Smooth muscle cell (in vitro differentiated cells): ENCODE measurements around the gene ANKRD44. TPM values are rescaled to one million over a fixed set of nuclear protein-coding genes. Genes with fewer than 3 reads are reported as not detected.

Source experiments
- DNase-seq: peaks from one replicate; lab custom pipeline; 2025; ENCODE audit not compliant: unreplicated experiment; lab: John Stamatoyannopoulos, UW
- H2AFZ ChIP-seq: fragments of 200-600 bp; sonication (generic); 2 replicates; pipeline ENCODE4 v1.6.0; 2016; ENCODE audit warnings: antibody characterized with exemption, low read depth, mild to moderate bottlenecking
- H3F3A ChIP-seq: fragments of 200-600 bp; sonication (generic); 2 replicates; pipeline ENCODE4 v1.6.0; 2017; ENCODE audit warnings: antibody characterized with exemption, low read depth
- H3K27ac ChIP-seq: fragments of 200-600 bp; sonication (generic); 2 replicates; pipeline ENCODE4 v1.5.1; 2016; ENCODE audit warnings: low read depth, mild to moderate bottlenecking
- H3K27me3 ChIP-seq: fragments of 200-600 bp; sonication (generic); 2 replicates; pipeline ENCODE4 v1.6.1; 2016; ENCODE audit warnings: low read depth, mild to moderate bottlenecking
- H3K36me3 ChIP-seq: fragments of 200-600 bp; sonication (generic); 2 replicates; pipeline ENCODE4 v1.5.1; 2016; ENCODE audit warnings: low read depth
- H3K4me1 ChIP-seq: fragments of 200-600 bp; sonication (generic); 2 replicates; pipeline ENCODE4 v1.5.1; 2016; ENCODE audit warnings: low read depth
- H3K4me2 ChIP-seq: fragments of 200-600 bp; sonication (generic); 2 replicates; pipeline ENCODE4 v1.6.0; 2016; ENCODE audit warnings: mild to moderate bottlenecking
- H3K4me3 ChIP-seq: fragments of 200-600 bp; sonication (generic); 2 replicates; pipeline ENCODE4 v1.5.1; 2016; ENCODE audit warnings: mild to moderate bottlenecking
- H3K79me2 ChIP-seq: fragments of 200-600 bp; sonication (generic); 2 replicates; pipeline ENCODE4 v1.6.0; 2016; ENCODE audit warnings: low read depth, mild to moderate bottlenecking
- H3K9ac ChIP-seq: fragments of 200-600 bp; sonication (generic); 2 replicates; pipeline ENCODE4 v1.6.0; 2016; ENCODE audit warnings: low read depth
- H3K9me3 ChIP-seq: fragments of 200-600 bp; sonication (generic); replicated peaks from 2 replicates; pipeline ENCODE4 v1.5.1; 2016; ENCODE audit warnings: low read depth
- H4K20me1 ChIP-seq: fragments of 200-600 bp; sonication (generic); 2 replicates; pipeline ENCODE4 v1.6.0; 2016; ENCODE audit warnings: low read depth
- CTCF ChIP-seq: fragments of 200-600 bp; sonication (generic); IDR thresholded peaks from 2 replicates; pipeline ENCODE4 v1.5.1; 2017; ENCODE audit warnings: borderline replicate concordance, mild to moderate bottlenecking, antibody characterized with exemption; ENCODE audit not compliant: insufficient read depth, poor library complexity, severe bottlenecking
- WGBS: methylation state at CpG from one replicate; pipeline ENCODE4 v1.1.7; 2016; ENCODE audit warnings: low lambda C conversion rate; 5-methylcytosine and 5-hydroxymethylcytosine counted together
- polyA plus RNA-seq: library from polyadenylated mRNA; unstranded; fragments of >200 nt; fragmentation: Nextera tagmentation; extraction: Ambion mirVana; gene quantifications from 2 replicates; pipeline ENCODE4 v1.2.1, GENCODE V29; 2016
- total RNA-seq: library from RNA; depleted of rRNA; stranded (reverse); fragments of >200 nt; gene quantifications from 2 replicates; pipeline ENCODE4 v1.2.3, GENCODE V29; 2014

Gene ANKRD44
- total and polyA plus RNA-seq, 2 experiments from 2014 or later = 3.6 to 5.5 TPM

DNA sequence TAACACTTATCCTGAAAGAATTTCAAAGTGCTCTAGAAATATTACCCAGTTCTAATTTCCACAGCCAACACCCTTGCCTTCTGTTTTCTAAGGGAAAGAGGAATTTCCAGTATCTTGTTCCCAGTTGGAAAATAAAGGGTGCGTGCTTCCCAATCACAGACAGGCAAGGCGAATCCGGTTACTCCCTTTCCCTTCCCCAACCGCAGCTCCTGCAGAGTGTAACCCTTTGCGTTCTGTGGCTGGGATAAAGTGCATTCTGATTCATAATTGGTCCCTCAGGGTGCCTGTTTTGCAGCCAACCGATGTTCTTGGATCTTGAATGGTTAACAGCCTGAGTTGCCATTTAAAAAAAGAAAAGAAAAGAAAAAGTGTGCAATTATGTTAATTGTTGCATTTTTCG lies 343.5 kb downstream of the ANKRD44 start:
- H3K4me2 ChIP-seq = peak overlapping the region; percentile 25
- DNase-seq = no peak
- H3K4me1 ChIP-seq = peaks cover 34% of the 10 kb centered on the region
- no peaks in the 10 kb centered on the region for H3K27me3 ChIP-seq
- no peaks in the 10 kb centered on the region for H3K36me3 ChIP-seq
- TF ChIP-seq CTCF = no peak
- no peaks in the 10 kb centered on the region for H3K9me3 ChIP-seq
- WGBS = 25% methylated on average over 7 of the region's 7 CpGs
- H3K27ac ChIP-seq = no peak overlapping the region
- H3K4me3 ChIP-seq = peak overlapping the region; percentile 15
- no peaks in the 10 kb centered on the region for H4K20me1 ChIP-seq
- no peaks in the 10 kb centered on the region for H3F3A ChIP-seq
- H3K9ac ChIP-seq = no peak overlapping the region
- no peaks in the 10 kb centered on the region for H3K79me2 ChIP-seq
- H2AFZ ChIP-seq = peak overlapping the region; percentile 52

GRCh38 chr2:196966061-196966460 lies 344.5 kb downstream of the ANKRD44 start:
- peaks cover 25% of the 10 kb centered on the region for H3K4me1 ChIP-seq
- H3K4me3 ChIP-seq = no peak overlapping the region
- H3K36me3 ChIP-seq = no peaks in the 10 kb centered on the region
- H2AFZ ChIP-seq = no peak overlapping the region
- no peak overlapping the region for H3K27ac ChIP-seq
- WGBS = 80% methylated on average over 3 of the region's 3 CpGs
- no peaks in the 10 kb centered on the region for H4K20me1 ChIP-seq
- H3F3A ChIP-seq = no peaks in the 10 kb centered on the region
- DNase-seq = no peak
- no peak overlapping the region for H3K4me2 ChIP-seq
- H3K27me3 ChIP-seq = no peaks in the 10 kb centered on the region
- TF ChIP-seq CTCF = no peak
- H3K9me3 ChIP-seq = no peaks in the 10 kb centered on the region
- no peaks in the 10 kb centered on the region for H3K79me2 ChIP-seq
- no peak overlapping the region for H3K9ac ChIP-seq

GRCh38 chr2:196965651-196966050 lies 344.9 kb downstream of the ANKRD44 start:
- H3K4me2 ChIP-seq = no peak overlapping the region
- H3K79me2 ChIP-seq = no peaks in the 10 kb centered on the region
- no peaks in the 10 kb centered on the region for H3F3A ChIP-seq
- no peaks in the 10 kb centered on the region for H3K9me3 ChIP-seq
- H3K4me3 ChIP-seq = no peak overlapping the region
- WGBS = 83% methylated on average over 4 of the region's 4 CpGs
- no peak overlapping the region for H3K27ac ChIP-seq
- H4K20me1 ChIP-seq = no peaks in the 10 kb centered on the region
- no peak overlapping the region for H3K9ac ChIP-seq
- DNase-seq = no peak
- no peak for TF ChIP-seq CTCF
- no peak overlapping the region for H2AFZ ChIP-seq
- H3K4me1 ChIP-seq = peaks cover 25% of the 10 kb centered on the region
- no peaks in the 10 kb centered on the region for H3K27me3 ChIP-seq
- no peaks in the 10 kb centered on the region for H3K36me3 ChIP-seq

GRCh38 chr2:196963961-196964360 lies 346.6 kb downstream of the ANKRD44 start:
- Histone ChIP-seq H3K9me3 (no peaks in the 10 kb centered on the region), H3K27ac (no peak overlapping the region), H3K79me2 (no peaks in the 10 kb centered on the region), H3K4me2 (no peak overlapping the region), H3K27me3 (no peaks in the 10 kb centered on the region), H4K20me1 (no peaks in the 10 kb centered on the region), H2AFZ (no peak overlapping the region), H3K36me3 (no peaks in the 10 kb centered on the region), H3K4me1 (peaks cover 27% of the 10 kb centered on the region), H3F3A (no peaks in the 10 kb centered on the region), H3K9ac (no peak overlapping the region), H3K4me3 (no peak overlapping the region)
- DNase-seq = no peak
- 95% methylated on average over 1 of the region's 1 CpG for WGBS
- no peak for TF ChIP-seq CTCF
